IPS-NIHi11 (cell line): ENCODE measurements around the gene COL8A1.
A peak's percentile ranks its signal among the peaks of the same experiment; 100 is the strongest.
"Not testable (repeated sequence)": the region's sequence is repeated elsewhere in the genome, so short reads cannot be mapped to it uniquely, and the experiment has no call there.

Experiments used
- DNase-seq: peaks from one replicate; pipeline ENCODE4 v3.0.0; 2012; ENCODE audit warnings: mixed read lengths, low spot score

COL8A1 gene

GRCh38 chr3:99709686-99710085 is 71.3 kb downstream of the COL8A1 start:
- DNase-seq = no peak

DNA sequence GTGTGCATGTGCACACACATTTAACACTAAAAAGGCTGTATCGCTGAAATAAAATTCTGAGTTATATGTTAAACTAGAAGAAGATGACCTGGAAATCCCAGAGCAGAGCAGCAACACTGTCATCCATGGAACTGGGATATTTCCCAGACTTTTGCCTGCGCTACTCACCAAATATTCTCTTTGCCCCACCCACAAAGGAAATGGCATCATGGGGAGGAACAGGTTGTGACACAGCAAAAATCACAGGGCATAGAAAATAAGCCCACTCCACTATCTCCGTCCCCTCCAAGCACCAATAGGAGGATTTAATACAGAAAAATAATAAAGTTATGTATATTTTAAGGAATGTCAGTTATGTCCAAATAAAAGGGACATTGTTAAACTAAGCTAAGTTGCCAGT is 71.7 kb downstream of the COL8A1 start:
- DNase-seq = no peak

DNA sequence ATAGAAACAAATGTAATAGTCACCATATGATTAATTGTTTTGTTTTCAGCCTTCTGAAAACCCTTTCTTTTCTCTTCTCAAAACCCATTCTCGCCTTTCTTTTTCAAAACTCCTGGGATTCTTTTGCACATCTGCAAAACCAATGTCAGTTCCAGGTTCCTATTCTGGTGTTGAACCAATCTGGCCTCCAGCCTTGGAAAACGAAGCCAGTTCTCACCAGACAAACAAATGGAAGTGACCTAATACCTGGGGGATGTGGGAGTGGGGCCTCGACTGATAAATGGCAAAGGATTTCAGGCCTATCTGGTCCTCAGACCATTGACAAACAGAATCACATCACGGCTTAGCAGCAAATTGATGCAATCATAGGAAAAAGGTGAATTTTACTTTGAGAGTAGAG is 73.0 kb downstream of the COL8A1 start:
- no peak for DNase-seq

GRCh38 chr3:99712291-99712954 is 74.0 kb downstream of the COL8A1 start:
- DNase-seq = no peak

GRCh38 chr3:99713440-99713839 is 75.0 kb downstream of the COL8A1 start:
- no peak for DNase-seq

- DNase-seq = no peak
These were observed 75.8 kb downstream of the COL8A1 start for GRCh38 chr3:99714146-99714545.

GRCh38 chr3:99714575-99714974 is 76.2 kb downstream of the COL8A1 start:
- DNase-seq = no peak

- no peak for DNase-seq
These were observed 78.1 kb downstream of the COL8A1 start for GRCh38 chr3:99716463-99716995.

DNA sequence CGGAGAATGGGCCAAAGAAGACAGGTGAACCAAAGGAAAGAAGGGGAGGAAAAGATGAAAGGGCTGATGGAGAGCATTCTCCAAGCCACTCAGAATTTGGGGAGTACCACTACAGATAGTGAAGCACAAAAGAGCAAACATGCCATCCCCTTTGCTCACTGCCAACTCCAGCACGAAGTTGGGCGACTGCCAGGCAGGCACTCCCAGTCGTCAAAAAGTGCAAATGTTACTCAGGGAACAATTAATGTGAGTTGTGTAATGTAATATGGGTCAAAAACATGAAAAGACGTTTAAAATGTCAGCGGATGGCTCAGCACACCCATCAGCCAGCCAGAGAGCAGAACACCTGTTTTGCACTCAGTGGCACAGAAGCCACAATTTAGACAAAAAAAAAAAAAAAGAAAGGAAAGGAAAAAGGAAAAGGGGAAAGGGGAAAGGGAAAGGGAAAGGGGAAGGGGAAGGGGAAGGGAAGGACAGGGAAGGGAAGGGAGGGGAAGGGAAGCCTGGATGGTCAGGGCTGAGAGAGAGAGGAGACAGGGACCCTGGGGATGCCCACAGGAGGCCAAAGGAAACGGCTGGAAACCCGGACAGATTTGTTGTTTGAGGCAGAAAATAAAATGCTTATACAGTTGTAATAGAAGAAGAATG is 82.7 kb downstream of the COL8A1 start:
- no peak for DNase-seq

- no peak for DNase-seq
These were observed 83.2 kb downstream of the COL8A1 start for GRCh38 chr3:99721633-99722007.

DNA sequence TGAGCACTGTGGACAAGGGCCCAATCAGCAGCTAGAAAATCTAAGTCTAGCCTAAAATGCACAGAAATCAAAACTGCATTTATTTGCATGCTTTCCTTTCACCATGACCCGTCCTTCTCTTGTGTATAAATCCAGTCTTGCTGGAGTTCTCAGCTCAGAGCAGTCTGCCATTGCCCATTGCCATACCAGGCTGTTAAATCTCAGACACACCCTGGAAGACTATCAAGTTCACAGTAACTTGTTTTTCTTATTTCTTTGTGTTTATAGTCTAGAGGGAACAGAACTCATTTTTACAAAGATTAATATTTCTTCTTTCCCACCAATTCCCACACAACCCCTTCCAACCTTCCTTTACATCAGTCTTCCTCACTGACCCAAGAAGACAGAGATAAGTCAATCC is 85.9 kb downstream of the COL8A1 start:
- no peak for DNase-seq

GRCh38 chr3:99730870-99731269 is 92.5 kb downstream of the COL8A1 start:
- DNase-seq = no peak

- DNase-seq = no peak
These were observed 93.1 kb downstream of the COL8A1 start for GRCh38 chr3:99731499-99731898.

DNA sequence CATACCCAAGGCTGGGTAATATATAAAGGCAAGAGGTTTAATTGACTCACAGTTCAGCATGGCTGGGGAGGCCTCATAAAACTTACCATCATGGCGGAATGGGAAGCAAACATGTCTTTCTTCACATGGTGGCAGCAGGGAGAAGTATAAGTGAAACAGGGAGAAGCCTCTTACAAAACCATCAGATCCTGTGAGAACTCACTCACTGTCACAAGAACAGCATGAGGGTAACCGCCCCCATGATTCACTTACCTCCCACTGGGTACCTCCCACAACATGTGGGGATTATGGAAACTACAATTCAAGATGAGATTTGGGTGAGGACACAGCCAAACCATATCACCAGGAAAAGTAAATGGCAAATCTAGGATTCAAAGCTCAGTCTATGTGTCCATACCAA is 102.0 kb downstream of the COL8A1 start:
- DNase-seq = not testable (repeated sequence)

- no peak for DNase-seq
These were observed 103.2 kb downstream of the COL8A1 start for GRCh38 chr3:99741588-99741987.

GRCh38 chr3:99747915-99748314 is 109.5 kb downstream of the COL8A1 start:
- no peak for DNase-seq

- no peak for DNase-seq
These were observed 113.3 kb downstream of the COL8A1 start for GRCh38 chr3:99751649-99752048.

DNA sequence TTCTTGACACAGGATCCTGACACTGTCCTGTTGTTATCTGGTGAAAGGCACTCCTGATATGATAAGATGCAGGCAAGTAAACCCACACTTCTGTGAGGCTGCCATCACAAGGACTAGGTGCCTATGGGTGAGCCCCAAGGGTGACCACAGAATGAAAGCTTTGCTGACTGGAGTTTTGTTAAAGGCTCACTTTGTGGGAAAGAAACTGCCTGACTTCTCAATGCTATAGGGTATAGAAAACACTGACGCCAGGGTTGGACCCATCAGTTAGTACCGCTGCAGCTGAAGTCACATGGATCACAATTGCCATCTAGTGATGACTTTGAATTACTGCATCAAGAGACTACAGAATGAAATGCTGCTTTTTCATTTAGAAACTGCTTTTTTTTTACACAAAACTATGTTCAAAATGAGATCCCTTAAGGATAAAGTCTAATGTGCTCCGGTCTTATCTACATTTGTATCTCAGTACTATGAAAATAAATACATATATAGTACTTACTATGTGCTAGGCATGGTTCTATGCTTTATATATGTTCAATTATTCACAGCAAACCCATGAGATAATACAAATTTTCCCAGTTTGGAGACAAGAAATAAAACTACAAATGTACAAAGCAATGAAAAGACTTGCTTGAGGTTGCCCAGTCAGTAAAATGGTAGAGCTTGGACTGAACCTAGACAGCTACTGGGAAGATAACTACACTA is 115.0 kb downstream of the COL8A1 start:
- DNase-seq = peak; percentile 67

GRCh38 chr3:99755831-99756230 is 117.4 kb downstream of the COL8A1 start:
- DNase-seq = no peak

- DNase-seq = no peak
These were observed 119.6 kb downstream of the COL8A1 start for GRCh38 chr3:99757966-99758365.

DNA sequence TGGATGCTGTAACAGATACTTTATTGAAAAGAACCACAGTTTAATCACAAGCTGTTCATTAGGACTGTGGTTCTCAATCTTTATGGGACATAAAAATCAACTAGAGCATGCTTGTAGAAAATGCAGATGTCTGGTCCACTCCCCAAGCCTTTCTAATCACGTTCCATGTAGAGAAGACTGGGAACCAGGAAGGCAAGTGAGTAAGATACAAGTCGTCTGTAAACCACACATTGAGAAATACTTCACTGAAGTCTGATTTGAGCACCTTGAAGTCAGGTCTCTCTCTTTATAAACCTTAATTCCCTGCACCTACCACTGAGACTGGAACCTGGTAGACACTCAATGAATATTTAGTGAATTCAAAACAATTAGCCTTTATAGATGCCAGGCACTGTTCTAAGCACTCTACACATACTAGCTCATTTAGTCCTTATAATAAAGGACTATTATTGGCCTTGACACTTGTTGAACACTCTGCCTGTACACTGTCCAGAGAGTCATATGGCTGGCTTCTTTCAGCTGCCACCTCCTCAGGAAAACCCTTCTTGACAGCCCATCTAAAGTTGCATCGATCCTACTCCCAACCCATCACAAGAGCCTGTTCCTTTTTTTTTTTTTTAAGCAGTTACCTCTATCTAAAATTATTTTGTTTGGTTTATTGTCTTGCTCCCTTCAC is 120.2 kb downstream of the COL8A1 start:
- no peak for DNase-seq

DNA sequence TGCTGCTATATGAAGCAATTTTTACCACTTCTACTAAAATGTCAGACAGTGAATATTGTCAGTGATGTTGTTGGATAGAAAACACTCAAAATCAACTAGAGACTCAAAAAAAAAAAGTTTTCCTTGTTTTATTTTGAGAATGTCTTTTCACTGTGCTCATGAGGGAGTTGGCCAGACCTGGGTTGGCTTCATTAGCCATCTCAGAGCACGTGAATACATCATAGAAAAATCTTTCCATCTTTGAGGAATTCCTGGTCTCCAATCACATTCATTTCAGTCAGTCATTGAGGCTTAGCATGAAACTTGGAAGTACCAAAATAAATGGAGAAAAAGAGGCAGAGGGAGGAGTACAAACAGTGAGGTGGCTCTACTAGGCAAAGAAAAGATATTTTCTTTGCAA is 121.6 kb downstream of the COL8A1 start:
- DNase-seq = no peak

DNA sequence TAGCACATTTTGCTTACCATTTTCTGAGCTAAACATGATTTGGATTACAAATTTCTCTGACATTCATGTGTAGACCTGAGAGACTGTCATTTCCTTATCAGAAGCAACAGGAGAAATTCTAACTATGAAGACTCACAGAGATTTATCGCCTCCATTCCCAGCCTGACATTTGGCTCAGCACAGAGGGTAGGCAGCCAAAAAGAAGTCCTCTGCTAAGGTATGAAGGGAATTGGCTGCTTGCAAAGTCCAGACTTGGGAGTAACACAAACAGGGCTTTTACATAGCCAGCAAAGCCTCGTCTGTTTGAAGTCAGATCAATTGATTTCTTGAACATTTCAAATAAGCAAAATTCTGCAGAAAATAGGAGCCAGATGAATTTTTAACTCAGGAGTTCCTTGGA is 122.2 kb downstream of the COL8A1 start:
- no peak for DNase-seq
